COLO668 (cell line): ENCODE data around the gene FAM177B.

ENCODE experiments used
- DNase-seq: peaks from one replicate; lab custom pipeline; 2025; ENCODE audit not compliant: unreplicated experiment; lab: John Stamatoyannopoulos, UW

The FAM177B gene

DNA sequence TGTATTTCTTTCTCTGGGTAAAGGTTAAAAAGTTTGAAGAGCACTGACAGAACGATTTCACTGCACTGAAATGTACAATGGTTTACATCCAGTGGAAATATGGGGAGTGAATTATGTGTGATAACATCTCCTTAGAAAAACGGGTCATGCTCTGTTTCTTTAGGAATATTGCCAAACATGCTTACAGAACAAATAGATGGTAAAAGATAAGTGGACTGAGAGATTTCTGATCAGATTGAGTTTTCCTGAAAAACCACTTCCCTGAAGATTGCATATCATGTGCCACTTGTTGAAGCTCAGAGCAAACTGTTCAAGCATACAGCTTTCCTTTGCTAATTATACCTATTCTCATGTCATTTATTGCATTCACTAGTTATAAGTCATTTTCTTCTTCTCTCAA is 47.9 kb downstream of the FAM177B start:
- DNase-seq: no peak

DNA sequence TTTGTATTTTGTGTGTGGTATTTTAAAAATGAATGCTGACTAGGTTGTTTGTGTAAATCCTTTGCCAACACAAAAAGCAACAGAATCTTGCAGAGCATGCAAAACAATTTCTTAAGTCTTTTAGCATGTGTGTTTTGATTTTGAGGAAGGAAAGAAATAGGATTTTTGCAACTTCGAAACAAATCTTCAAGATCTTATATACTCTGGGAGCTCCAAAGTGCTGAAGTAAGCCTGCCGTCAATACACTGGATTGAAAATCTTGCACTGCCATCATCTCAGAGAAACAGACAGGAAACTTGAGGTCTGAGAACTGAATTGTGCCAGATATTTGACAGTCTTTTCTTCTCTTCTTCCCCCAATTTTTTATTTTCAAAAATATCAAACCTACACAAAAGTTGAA is 48.5 kb downstream of the FAM177B start:
- no peak for DNase-seq

DNA sequence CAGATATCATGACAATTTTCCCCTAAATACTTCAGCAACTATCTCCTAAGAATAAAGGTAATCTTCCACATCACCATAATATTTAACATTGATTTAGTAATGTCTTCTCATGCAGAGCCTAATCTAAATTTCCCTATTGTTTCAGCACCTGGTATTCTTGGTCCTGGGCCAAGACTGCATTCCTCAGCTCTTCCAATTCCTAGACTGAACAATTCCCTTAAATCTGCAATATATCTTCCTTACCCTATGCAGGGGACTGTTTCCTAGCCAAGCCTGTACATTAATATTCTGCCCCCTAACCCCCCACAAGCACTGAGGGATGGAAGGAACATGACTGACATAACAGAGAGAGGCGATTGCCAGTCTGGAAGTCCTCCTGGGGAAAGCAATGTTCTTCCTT is 49.1 kb downstream of the FAM177B start:
- no peak for DNase-seq

DNA sequence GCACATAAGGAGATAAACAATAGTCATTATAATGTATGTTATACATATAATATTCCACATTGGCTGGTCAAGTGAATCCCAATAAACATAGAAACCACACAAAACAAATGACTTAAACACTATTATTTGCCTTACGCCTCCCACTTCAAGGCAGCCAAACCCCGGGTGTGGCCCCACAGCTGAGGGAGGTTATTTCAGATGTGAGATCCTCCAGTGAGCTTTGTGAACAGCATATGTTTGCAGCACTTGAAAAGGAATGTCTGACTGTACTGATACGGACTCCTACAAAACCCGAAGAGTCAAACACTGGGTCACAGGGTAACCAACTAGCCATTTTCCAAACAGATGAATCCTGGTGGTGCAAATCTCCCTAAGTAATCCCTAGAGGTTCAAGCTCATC is 50.7 kb downstream of the FAM177B start:
- no peak for DNase-seq

DNA sequence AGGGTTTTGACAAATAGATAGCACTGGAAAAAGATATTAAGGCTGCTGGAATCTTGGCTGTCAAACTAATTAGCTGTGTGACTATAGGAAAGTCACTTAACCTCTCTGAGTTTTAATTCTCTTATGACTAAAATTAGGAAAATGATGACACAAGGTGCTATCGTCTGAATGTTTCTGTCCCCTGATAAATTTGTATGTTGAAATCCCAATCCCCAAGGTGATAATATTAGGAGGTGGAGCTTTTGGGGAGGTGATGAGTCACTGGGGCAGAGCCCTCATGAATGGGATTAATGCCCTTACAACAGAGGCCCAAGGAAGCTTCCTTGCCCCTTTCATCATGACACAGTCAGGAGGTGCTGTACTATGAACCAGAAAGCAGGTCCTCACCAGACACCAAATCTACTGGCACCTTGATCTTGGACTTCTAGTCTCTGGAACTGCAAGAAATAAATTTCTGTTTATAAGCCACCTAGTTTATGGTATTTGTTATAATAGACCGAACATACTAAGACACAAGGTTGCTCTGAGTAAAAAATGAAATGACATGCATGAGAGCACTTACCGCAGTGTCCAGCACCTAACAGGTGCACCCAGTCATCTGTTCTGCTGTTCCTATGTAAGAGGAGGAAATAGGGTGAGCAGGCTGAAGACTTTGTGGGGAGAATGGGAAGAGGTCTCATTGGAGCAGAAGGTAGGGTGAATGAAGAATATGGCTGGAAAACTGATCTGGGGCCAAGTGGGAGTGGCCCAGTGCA is 51.6 kb downstream of the FAM177B start:
- DNase-seq: no peak

- DNase-seq: no peak
These were observed 53.1 kb downstream of the FAM177B start for GRCh38 chr1:222790115-222790514.

GRCh38 chr1:222790520-222790919 is 53.5 kb downstream of the FAM177B start:
- DNase-seq: no peak

- DNase-seq: no peak
These were observed 54.2 kb downstream of the FAM177B start for GRCh38 chr1:222791006-222791710.

DNA sequence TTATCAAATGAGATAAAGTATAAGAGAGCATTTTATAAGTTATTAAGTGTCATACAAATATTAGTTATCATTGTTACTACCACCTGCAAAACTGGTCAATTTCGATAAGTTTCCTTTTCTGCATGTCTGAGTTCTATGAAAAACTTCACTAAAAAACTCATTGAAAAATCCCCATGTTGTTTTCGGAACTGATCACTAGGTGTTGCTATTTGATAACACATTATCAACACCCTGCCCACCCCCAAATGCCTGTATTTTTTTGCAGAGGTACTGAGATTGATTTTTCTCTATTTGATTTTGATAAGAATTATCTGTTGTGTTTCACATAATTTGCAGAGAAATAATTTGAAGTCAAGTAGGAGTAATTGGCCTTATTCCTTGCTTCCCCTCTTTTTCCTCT is 55.7 kb downstream of the FAM177B start:
- no peak for DNase-seq

- DNase-seq: peak; percentile 12
These were observed 57.9 kb downstream of the FAM177B start for GRCh38 chr1:222794656-222795474.

- DNase-seq: no peak
These were observed 61.1 kb downstream of the FAM177B start for GRCh38 chr1:222798116-222798515.

GRCh38 chr1:222798975-222799374 is 62.0 kb downstream of the FAM177B start:
- no peak for DNase-seq
